Progenitor cell of endocrine pancreas (in vitro differentiated cells): Measurements from ENCODE around the gene KLF12. TPM values are rescaled to one million over a fixed set of nuclear protein-coding genes. Genes with fewer than 3 reads are reported as not detected.

Experiments
- DNase-seq: peaks from one replicate; pipeline ENCODE4 v3.0.0; 2021; ENCODE audit warnings: low spot score; ENCODE audit not compliant: unreplicated experiment
- H3K27ac Mint-ChIP-seq: 2 replicates; pipeline ENCODE4 v1.8.0; 2021; ENCODE audit warnings: mild to moderate bottlenecking, moderate library complexity, mixed read lengths
- H3K27me3 Mint-ChIP-seq: 2 replicates; pipeline ENCODE4 v1.8.0; 2021; ENCODE audit warnings: mixed read lengths
- H3K36me3 Mint-ChIP-seq: 2 replicates; pipeline ENCODE4 v1.8.0; 2022; ENCODE audit warnings: mixed read lengths; ENCODE audit not compliant: insufficient read depth
- H3K4me1 Mint-ChIP-seq: 2 replicates; pipeline ENCODE4 v1.8.0; 2021; ENCODE audit warnings: low read depth, mixed read lengths
- H3K4me3 Mint-ChIP-seq: 2 replicates; pipeline ENCODE4 v1.8.0; 2021; ENCODE audit warnings: low read depth, mild to moderate bottlenecking, moderate library complexity, mixed read lengths
- H3K9me3 Mint-ChIP-seq: 2 replicates; pipeline ENCODE4 v1.8.0; 2021; ENCODE audit warnings: low read depth, mixed read lengths
- total RNA-seq: library from RNA; stranded (reverse); gene quantifications from 2 replicates; pipeline ENCODE4 v1.2.1, GENCODE V29; 2021
- TF ChIP-seq, protein P1 (sequence below): fragments of 200-600 bp; sonication (generic); IDR thresholded peaks from one replicate; pipeline ENCODE4 v1.5.0; 2021; ENCODE audit warnings: antibody characterized with exemption, mild to moderate bottlenecking; ENCODE audit not compliant: unreplicated experiment

The KLF12 gene
- total RNA-seq, 1 donor from 2014 or later: 25.4 TPM

DNA sequence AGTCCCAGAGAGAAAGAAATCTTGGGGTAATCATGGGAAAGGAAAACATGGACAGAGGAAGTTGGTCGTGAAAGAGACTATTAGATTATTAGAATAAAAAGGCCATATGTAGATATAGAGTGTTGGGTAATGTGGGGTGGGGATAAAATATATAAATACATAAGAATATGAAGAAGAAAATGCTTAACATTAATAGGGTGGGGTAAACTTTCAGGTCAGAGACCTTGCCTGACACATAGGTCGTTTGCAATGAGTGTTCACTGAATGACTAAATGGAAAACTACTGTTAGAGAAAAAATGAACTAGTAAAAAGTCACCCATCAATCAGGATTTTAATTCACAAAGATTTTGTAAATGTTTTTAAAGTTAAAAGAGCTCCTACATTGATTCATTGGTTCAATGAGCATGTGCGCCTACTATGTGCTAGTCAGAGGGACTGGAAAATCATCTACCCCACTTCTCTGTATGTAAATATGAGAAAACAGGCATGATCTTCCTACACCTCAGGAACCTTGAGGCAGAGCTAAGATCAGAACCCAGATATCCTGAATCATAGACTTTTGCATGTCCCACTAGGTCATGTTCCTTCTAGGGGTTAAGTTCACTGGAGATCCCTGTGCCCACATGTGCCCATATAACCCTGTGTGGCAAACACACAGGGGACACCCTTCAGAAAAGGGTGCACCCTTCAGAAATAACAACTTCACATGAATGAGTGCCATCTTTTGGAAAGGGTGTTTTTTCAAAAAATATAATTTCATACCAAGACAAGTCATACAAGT, 24.6 kb upstream of the KLF12 start:
- Mint-ChIP-seq H3K9me3 (no peaks in the 10 kb centered on the region), H3K27me3 (peaks cover 24% of the 10 kb centered on the region), H3K4me3 (no peak overlapping the region), H3K4me1 (no peaks in the 10 kb centered on the region), H3K36me3 (no peaks in the 10 kb centered on the region), H3K27ac (no peak overlapping the region)
- TF ChIP-seq, protein P1, sequence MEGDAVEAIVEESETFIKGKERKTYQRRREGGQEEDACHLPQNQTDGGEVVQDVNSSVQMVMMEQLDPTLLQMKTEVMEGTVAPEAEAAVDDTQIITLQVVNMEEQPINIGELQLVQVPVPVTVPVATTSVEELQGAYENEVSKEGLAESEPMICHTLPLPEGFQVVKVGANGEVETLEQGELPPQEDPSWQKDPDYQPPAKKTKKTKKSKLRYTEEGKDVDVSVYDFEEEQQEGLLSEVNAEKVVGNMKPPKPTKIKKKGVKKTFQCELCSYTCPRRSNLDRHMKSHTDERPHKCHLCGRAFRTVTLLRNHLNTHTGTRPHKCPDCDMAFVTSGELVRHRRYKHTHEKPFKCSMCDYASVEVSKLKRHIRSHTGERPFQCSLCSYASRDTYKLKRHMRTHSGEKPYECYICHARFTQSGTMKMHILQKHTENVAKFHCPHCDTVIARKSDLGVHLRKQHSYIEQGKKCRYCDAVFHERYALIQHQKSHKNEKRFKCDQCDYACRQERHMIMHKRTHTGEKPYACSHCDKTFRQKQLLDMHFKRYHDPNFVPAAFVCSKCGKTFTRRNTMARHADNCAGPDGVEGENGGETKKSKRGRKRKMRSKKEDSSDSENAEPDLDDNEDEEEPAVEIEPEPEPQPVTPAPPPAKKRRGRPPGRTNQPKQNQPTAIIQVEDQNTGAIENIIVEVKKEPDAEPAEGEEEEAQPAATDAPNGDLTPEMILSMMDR: no peak
- no peak for DNase-seq

DNA sequence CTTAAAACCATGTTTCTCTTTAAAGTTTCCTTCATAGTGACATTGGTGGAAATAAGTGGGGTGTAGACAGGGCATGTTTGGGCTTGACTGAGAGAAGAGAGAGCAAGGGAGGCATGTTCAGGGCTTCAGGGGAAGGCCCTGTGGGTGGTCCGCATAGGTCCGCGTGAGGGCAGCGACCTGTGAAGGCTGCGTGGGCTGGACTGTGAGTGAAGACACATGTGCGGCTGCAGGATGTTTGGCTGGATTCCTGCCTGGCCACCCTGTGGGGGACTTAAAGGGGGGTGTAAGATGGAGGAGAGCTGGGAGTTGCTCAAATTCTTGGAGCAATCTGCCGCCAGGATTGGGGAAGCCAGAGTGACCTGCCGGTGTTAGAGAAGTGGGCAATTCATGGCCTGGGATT, 23.8 kb upstream of the KLF12 start:
- H3K27ac Mint-ChIP-seq: no peak overlapping the region
- no peaks in the 10 kb centered on the region for H3K36me3 Mint-ChIP-seq
- peaks cover 24% of the 10 kb centered on the region for H3K27me3 Mint-ChIP-seq
- H3K4me3 Mint-ChIP-seq: no peak overlapping the region
- no peak for DNase-seq
- H3K4me1 Mint-ChIP-seq: no peaks in the 10 kb centered on the region
- no peaks in the 10 kb centered on the region for H3K9me3 Mint-ChIP-seq
- TF ChIP-seq, protein P1: no peak

DNA sequence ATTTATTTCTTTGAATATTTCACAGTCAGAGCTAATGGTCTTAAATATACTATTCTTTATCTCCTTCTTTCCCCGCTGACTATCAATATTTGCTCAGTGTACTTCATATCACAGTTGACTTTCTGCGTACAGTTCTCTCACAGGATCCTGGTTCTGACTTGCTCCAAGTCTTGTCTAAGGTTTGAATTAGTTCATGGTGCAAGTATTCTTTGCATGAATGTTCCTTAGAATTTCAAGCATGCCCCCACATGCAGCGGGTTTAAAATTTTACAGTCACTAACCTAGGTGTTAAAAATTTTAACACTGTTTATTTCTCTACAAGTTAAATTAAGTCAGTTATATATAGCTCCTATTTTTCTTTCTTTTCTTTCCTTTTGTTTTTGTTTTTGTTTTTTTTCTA, 20.8 kb upstream of the KLF12 start:
- no peak overlapping the region for H3K27ac Mint-ChIP-seq
- H3K9me3 Mint-ChIP-seq: no peaks in the 10 kb centered on the region
- H3K4me3 Mint-ChIP-seq: no peak overlapping the region
- H3K36me3 Mint-ChIP-seq: no peaks in the 10 kb centered on the region
- TF ChIP-seq, protein P1: no peak
- DNase-seq: no peak
- H3K27me3 Mint-ChIP-seq: peaks cover 7% of the 10 kb centered on the region
- H3K4me1 Mint-ChIP-seq: no peaks in the 10 kb centered on the region

DNA sequence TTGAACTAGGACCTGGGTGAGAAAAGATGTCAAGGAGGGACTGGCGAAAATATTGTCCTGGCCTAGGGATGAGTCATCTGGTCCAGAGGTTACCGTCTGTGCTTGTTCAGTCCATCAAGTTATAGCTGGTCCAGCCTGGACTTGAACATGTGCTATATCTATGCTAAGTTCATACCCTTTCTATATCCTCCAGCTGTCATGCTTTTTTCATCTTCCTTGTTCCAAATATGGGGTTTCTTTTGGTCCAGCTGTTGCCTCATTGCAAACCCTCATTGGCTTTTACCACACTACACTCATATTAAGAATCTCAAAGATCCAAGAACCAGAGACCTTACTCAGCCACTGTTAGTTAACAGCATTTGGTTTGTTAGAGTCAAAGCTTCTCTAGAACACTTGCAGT, 19.1 kb upstream of the KLF12 start:
- TF ChIP-seq, protein P1: no peak
- no peak for DNase-seq
- Mint-ChIP-seq H3K27ac (no peak overlapping the region), H3K27me3 (peaks cover 10% of the 10 kb centered on the region), H3K9me3 (no peaks in the 10 kb centered on the region), H3K36me3 (no peaks in the 10 kb centered on the region), H3K4me1 (peaks cover 2% of the 10 kb centered on the region), H3K4me3 (no peak overlapping the region)

DNA sequence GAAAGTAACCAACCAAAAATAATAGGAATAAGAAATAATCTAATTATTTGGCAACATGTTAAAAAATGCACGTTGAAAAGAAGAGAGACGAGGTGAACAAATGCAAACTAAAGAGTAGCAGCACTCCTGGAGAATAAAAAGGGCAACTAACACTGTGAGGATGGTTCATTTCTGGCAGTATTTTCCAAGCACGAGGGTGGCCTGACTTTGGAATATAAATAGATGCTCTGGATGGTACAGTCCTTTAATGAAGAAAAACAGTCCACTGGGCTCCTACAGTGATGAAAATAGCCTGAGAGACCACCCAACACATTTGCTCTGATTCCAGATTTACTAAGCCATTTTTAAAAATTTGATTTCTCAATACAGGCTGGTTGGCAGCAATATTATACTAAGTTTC, 17.7 kb upstream of the KLF12 start:
- Mint-ChIP-seq H3K27me3 (peaks cover 4% of the 10 kb centered on the region), H3K36me3 (no peaks in the 10 kb centered on the region), H3K4me3 (no peak overlapping the region), H3K27ac (no peak overlapping the region), H3K9me3 (no peaks in the 10 kb centered on the region), H3K4me1 (peaks cover 4% of the 10 kb centered on the region)
- TF ChIP-seq, protein P1: no peak
- no peak for DNase-seq
